Measurements from ENCODE around the gene ANKRD24. TPM values are rescaled to one million over a fixed set of nuclear protein-coding genes. Genes with fewer than 3 reads are reported as not detected.

ANKRD24 gene
- total and polyA plus RNA-seq, 2 donors (not counting 3 experiments of a cell fraction or from before 2014, with no cell fraction given), result 0.07 to 0.27 TPM

DNA sequence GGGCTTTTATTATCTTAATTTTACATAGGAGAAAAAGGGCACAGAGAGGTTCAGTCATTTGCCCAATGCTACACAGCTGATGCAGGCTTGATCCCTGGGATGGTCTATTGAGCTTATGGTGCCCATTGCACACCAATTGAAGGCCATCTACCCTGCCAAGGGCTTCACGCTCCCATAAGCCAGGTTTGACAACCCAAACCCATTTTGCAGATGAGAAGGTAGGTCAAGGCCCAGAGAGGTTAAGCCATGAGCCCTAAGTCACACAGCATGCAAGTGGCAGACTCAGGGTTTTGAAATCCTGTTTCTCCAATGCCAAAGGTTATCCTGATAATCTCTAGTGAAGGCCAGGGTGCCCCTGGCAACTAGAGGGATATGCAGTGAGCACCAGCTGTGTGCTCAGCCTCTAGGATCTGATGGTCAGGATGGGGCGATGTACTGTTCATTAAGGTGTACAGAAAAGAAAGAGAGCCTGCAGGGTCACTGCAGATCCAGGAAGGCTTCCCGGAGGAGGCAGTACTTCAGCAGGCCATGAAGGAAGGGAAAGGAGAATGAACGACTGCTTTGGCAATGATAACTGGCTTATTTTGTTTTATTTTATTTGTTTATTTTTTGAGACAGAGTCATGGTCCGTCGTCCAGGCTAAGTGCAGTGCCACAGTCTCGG is 20.9 kb upstream of the ANKRD24 start:
- H3K4me3 ChIP-seq (replicated peaks in 1 of 3; ENCODE audit: insufficient read depth in 1 of 3, low read depth in 1 of 3, low read length in 3 of 3), result no peak overlapping the region

More for the DNA sequence above, 20.9 kb upstream of the ANKRD24 start:
- H3K4me1 ChIP-seq (ENCODE audit: control insufficient read depth, extremely low read depth, insufficient read depth, low read length), result no peaks in the 10 kb centered on the region
- no peak overlapping the region for H3K9ac ChIP-seq (replicated peaks; ENCODE audit: extremely low read depth, insufficient read depth, low read length)
- H2AFZ ChIP-seq (ENCODE audit: low read depth, low read length), result no peak overlapping the region
- H3K27me3 ChIP-seq (ENCODE audit: control insufficient read depth in 2 of 2, insufficient read depth in 2 of 2, low read length in 2 of 2), result no peaks in the 10 kb centered on the region
- ChIA-PET CTCF (interaction anchor here (0.5 to 1.6 kb wide), 3 partner anchors 22 to 43 kb away, joined by 3 to 7 read pairs (median 4); no protein-coding TSS in a partner anchor), POLR2A (no interaction called here)
- no peaks in the 10 kb centered on the region for H3K36me3 ChIP-seq (ENCODE audit: control insufficient read depth in 2 of 2, extremely low read depth in 1 of 2, insufficient read depth in 2 of 2, low read length in 2 of 2)
- H3K9me3 ChIP-seq (replicated peaks; ENCODE audit: control insufficient read depth, insufficient read depth, low read length), result no peaks in the 10 kb centered on the region
- no peaks in the 10 kb centered on the region for H3K79me2 ChIP-seq (ENCODE audit: control insufficient read depth, insufficient read depth, low read length)
- TF ChIP-seq, protein P1, sequence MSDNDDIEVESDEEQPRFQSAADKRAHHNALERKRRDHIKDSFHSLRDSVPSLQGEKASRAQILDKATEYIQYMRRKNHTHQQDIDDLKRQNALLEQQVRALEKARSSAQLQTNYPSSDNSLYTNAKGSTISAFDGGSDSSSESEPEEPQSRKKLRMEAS (IDR thresholded peaks at IDR 0.05; ENCODE audit: insufficient read depth, insufficient read length), result no peak
- TF ChIP-seq, protein P2, sequence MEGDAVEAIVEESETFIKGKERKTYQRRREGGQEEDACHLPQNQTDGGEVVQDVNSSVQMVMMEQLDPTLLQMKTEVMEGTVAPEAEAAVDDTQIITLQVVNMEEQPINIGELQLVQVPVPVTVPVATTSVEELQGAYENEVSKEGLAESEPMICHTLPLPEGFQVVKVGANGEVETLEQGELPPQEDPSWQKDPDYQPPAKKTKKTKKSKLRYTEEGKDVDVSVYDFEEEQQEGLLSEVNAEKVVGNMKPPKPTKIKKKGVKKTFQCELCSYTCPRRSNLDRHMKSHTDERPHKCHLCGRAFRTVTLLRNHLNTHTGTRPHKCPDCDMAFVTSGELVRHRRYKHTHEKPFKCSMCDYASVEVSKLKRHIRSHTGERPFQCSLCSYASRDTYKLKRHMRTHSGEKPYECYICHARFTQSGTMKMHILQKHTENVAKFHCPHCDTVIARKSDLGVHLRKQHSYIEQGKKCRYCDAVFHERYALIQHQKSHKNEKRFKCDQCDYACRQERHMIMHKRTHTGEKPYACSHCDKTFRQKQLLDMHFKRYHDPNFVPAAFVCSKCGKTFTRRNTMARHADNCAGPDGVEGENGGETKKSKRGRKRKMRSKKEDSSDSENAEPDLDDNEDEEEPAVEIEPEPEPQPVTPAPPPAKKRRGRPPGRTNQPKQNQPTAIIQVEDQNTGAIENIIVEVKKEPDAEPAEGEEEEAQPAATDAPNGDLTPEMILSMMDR (IDR thresholded peaks at IDR 0.05; ENCODE audit: extremely low read depth in 1 of 2, insufficient read depth in 1 of 2, low read depth in 1 of 2, low read length in 2 of 2), result no peak
- TF ChIP-seq POLR2AphosphoS5 (IDR thresholded peaks at IDR 0.05; ENCODE audit: insufficient read depth, low read depth, low read length) (no peak), FOS (IDR thresholded peaks at IDR 0.05; ENCODE audit: borderline replicate concordance, insufficient read depth, low read length) (no peak), JUN (IDR thresholded peaks at IDR 0.05; ENCODE audit: borderline replicate concordance, insufficient read depth, insufficient read length, low read depth) (no peak), POLR2A (IDR thresholded peaks at IDR 0.05; ENCODE audit: low read depth, low read length) (no peak), EZH2 (IDR thresholded peaks at IDR 0.05; ENCODE audit: borderline replicate concordance, low read depth, low read length, severe bottlenecking) (no peak), MYC (IDR thresholded peaks at IDR 0.05; ENCODE audit: low read depth, low read length) (no peak), GATA2 (IDR thresholded peaks at IDR 0.05; ENCODE audit: insufficient read depth, insufficient read length, low read depth, low read length) (no peak)
- FAIRE-seq, result no peak
- BruUV-seq (replicated peaks), result no TSS peak
- H3K9me1 ChIP-seq (replicated peaks; ENCODE audit: control insufficient read depth, extremely low read depth, insufficient read depth, low read length), result no peaks in the 10 kb centered on the region
- DNase-seq (ENCODE audit: low read depth, low spot score), result no peak
- no peak overlapping the region for H3K27ac ChIP-seq (ENCODE audit: insufficient read depth, low read depth, low read length)
- dilution Hi-C loops (cut with MboI; ENCODE audit: extremely low pct_ligation_motif_present, low sequenced_read_pairs), result no loop called here
- no peaks in the 10 kb centered on the region for H4K20me1 ChIP-seq (replicated peaks; ENCODE audit: control insufficient read depth, extremely low read depth, insufficient read depth, low read length)
- no peak overlapping the region for H3K4me2 ChIP-seq (ENCODE audit: insufficient read depth, low read length)
- intact Hi-C loops (cut with micrococcal nuclease), result no loop called here
